GOT3 (cell line): Measurements from ENCODE around the gene COQ8B.
A peak's percentile ranks its signal among the peaks of the same experiment; 100 is the strongest.

ENCODE experiments used
- DNase-seq: peaks from one replicate; lab custom pipeline; 2025; ENCODE audit warnings: mixed read lengths; lab: John Stamatoyannopoulos, UW

The COQ8B gene

DNA sequence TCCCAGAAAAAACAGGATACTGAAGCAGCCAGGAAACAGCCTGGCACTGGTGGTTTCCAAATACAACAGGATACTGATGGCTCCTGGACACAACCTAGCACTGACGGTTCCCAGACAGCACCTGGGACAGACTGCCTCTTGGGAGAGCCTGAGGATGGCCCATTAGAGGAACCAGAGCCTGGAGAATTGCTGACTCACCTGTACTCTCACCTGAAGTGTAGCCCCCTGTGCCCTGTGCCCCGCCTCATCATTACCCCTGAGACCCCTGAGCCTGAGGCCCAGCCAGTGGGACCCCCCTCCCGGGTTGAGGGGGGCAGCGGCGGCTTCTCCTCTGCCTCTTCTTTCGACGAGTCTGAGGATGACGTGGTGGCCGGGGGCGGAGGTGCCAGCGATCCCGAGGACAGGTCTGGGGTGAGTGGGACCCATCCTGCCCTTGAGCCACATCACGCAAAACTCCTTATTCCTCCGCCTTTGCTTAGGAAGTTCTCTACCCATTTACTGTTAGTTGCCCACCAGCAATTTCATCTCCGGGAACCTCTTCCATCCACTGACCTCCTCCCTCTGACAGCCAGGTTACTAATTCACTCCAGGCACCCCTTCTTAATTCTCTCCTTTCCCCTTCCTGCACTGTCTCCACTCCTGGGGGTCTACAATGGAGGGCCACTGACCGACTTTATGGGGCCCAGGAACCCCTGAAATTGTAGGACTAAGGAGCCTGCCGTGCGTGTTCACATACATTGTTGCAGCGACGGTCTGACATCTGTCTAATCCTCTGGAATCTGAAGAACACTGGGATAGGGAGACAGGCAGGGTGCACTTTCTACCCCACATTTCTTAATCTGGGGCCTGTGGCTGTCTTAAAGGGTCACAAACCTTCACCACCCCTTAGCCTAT lies 1.4 kb upstream of the COQ8B start:
- no peak for DNase-seq

DNA sequence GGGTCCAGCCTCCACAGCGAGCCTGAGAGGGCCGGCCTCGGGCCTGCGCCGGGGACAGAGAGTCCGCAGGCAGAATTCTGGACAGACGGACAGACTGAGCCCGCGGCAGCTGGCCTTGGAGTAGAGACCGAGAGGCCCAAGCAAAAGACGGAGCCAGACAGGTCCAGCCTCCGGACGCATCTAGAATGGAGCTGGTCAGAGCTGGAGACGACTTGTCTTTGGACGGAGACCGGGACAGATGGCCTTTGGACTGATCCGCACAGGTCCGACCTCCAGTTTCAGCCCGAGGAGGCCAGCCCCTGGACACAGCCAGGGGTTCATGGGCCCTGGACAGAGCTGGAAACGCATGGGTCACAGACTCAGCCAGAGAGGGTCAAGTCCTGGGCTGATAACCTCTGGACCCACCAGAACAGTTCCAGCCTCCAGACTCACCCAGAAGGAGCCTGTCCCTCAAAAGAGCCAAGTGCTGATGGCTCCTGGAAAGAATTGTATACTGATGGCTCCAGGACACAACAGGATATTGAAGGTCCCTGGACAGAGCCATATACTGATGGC lies 716 bp upstream of the COQ8B start:
- no peak for DNase-seq

DNA sequence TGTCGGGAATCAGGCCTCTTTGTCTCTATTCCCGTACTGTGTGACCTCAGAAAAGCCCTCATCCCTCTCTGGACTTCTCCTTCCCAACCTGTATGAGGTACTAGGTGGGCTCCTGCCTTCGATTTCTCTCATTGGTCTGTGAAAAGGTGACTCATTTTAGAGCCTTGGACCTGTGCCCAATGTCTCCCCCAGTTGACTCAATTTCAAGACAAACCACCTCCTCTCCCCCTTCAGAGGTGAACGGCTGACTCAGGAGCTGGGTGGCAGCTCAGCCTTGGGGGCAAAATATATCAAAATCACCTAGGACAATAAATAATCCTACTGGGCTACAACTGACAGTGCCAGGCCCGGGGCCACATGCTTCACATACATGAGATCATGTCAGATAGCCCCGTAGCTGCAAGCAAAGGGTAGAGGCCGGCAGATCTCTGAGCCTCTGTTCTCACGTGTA lies 630 bp downstream of the COQ8B start:
- DNase-seq = no peak

DNA sequence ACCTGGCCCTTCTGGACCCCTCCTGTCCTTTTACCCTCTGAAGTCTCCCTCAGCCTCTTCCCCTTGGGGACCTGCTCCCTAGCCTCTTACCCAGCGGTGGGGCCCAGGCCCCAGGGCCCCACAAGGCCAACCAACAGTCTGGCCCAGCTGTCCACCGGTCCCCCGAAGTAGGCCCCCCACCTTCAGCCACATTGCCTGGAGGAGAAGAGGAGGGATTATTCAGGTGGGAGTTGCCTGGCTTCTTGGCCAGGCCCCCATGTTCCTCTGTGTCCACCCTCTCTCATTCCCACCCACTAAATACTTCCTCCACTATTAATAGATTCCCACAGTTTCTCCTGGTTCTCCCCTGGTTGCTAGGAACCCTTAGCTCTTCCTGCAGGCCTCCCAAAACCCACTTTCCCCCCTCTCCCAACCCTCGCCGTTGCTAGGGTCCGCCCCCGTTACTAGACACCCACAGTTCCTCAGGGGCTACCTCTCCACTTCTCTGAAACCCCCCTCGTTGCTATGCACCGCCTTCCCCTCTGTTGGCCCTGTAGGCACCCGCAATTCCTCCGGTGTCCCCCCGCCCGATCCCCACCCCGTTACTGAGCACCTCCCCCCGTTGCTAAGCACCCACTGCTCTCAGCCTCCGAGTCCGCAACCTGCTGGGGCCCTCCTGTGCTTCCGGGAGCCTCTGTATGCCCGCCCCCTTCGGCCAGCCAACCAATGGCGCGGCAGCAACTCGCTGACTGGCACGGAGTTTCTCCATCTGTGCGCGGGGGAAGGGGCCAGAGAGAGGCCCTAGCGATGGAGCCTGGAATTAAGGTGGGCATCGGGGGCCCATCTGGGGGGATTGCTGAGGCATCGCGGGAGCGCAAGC lies 2.0 kb downstream of the COQ8B start:
- peak; percentile 57 for DNase-seq

DNA sequence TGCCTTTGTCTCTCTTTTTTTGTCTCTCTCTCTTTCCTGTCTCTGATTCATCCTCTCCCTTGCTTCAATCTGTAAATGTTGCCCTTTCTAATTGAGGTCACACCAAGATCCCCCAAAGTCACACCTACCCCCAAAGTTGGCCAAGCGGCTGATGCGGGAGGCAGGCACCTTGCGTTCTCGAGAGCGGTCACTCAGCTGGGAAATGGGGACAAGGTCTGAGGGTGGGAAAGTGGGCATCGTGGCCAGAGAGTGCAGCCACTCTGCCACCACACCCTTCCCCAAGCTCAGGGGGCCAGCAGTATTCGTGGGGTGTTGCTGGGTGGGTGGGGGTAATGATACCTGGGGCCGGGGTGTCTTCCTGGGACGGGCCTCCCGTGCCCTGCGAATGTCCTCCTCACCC lies 2.7 kb downstream of the COQ8B start:
- no peak for DNase-seq

DNA sequence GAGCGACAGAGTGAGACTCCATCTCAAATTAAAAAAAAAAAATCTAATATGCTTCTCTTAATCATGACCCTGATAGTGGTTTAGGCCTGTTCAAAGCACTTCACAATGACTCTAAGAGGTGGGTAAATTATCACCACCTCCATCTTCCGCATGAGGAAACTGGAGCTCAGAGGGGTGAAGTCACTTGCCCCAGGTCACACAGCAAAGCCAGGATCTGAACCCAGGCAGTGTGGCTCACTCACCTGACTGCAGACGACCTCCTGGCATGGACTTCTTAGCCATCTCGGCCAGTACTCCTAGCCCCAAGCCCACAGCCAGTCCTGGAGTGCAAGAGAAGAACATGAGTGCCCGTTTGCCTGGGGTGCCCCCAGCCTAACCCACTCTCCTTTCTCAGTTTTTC lies 6.9 kb downstream of the COQ8B start:
- DNase-seq = no peak

DNA sequence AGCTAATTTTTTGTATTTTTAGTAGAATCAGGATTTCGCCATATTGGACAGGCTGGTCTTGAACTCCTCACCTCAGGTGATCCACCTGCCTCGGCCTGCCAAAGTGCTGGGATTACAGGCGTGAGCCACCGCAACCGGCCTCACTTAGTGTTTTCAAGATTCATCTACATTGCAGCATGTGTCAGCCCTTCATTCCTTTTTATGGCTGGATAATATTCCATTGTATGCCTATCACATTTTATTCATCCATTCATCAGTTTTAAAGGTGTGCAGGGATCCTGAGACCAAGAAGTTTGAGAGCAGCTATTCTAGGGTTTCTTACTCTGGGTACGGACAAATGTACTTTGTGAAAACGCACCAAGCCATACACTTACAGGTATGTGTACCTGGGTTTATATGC lies 9.1 kb downstream of the COQ8B start:
- no peak for DNase-seq

DNA sequence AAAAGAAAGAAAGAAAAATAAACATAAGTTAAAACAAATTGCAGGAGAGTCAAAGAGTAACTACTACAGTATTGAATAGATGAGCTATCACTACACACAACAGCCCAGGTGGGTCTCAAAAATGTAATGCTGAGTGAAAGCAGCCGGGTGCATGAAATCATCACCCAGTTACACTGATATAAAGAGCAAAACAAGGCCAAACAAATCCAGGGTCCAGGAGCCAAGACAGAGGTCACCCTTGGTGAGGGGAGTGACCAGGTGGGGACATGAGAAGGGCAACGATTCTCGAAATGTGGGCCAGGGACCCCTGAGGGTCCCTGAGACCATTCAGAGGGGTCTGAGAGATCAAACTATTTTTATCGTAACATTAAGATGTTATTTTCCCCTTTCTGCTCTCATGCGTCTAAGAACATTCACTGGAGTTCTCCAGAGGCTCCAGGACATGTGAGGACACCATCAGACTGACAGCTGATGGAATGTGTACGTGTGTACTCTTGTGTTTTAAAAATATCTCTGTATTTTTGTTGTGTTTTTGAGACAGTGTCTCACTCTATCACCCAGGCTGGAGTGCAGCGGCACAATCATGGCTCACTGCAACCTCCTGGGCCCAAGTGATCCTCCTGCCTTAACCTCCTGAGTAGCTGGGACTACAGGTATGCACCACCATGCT lies 10.6 kb downstream of the COQ8B start:
- no peak for DNase-seq

DNA sequence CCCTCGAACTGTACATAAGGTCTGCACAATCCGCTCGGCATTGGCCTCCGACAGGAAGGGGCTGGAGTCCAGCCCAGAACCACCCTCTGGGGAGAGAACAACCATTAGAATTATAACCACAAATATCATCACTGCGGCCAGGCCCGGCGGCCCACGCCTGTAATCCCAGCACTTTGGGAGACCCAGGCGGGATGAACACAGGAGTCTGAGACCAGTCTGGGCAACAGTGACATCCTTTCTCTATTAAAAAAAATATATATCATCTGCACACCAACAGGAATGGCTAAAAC lies 11.4 kb downstream of the COQ8B start:
- no peak for DNase-seq

DNA sequence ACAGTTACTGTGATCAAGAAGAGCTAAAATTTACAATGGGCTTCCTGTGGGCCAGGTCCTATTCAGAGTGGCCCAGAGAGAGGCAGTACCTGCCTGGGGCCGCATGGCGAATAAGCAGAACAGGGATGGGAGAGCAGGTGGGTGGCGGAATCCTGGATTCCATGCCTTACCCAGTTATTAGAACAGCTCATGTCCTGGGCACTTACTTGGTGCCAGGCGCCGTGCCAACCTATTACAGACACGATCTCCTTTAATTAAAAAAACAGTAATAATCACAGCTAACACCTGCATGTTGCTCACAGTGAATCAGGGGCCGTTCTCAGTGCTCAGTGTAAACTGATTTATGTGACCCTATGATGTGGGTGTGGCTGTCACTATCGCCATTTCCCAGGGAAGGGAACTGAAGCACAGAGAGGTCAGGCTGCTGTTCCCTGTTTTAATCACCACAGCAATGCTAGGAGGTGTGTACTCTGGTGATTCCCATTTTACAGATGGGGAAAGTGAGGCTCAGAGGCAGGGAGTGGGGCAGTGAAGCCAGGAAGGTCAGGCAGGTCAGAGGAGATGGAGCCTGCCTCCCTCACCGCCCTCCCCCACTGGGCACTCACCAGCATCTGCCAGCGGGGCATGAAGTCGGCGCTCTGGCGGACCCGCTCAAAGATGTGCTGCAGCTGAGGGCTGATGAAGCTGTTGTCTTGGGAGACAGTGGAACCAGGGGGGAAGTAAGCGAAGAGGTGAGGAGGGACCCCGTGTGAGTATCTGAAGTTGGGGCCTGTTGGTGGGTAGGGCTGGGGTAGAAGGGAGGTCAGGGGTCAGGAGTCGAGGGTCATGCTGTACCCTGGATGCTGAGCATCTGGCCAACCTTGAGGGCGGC lies 12.0 kb downstream of the COQ8B start:
- no peak for DNase-seq

DNA sequence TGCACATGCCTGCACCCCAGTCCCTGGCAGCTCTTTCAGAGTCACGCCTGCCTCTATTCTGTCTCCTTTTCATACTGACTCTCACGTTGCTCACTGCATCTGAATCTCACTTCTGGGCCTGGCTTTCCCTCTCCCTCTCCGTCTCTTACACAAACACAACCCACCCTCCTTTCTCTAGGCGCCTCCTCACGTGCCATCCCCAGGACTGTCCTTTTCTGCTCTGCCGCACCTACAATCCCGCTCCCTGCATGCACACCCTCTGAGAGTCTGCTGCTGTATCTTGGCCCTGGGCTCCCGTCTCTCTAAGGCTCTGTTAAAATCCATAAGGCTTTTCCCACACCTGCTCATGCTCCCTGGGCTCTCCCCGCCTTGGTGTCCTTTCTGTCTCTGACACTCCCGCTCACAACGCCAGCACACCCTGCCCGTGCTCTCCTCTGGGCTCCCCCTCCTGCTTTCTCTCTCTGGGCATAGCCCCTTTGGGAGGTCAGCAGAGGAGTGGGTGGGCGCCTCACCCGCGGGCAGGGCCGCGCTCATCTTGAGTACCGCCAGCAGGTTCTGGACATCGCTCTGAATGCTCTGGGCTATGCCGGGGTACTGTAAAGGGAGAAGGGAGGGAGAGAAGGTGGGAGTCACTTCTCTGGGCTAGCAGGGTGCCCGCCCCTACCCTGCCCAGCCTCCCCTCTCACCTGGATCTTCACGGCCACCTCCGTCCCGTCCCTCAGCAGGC lies 13.5 kb downstream of the COQ8B start:
- DNase-seq = no peak

DNA sequence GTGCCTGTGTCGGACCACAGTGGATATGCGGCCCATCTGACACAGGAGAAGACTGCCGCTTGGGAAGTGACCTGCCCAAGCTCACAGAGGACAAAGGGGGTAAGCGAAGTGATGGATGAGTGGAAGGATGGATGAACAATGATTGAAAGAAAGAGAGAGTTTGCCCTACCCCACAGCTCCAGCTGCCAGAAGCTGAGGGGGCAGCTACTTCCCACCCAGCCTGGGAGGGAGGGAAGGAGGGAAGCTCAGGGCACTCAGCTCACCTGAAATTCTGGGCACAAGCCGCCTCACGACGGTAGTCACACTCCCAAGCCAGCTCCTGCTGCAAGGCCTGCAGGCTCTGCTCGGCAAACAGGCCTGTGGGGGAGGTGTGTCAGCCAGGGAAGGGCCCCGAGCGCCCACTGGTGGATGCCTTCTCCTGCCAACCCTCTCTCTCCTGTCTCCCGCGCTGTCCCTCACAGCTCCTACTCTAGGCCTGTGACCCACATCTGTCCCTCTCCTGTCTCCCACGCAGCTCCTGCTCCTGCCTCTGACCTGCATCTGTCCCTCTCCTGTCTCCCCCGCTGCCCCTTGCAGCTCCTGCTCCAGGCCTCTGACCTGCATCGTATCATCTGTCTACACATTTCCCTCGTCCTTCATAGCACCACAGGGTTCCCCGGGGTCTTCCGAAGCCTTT lies 14.2 kb downstream of the COQ8B start:
- no peak for DNase-seq

DNA sequence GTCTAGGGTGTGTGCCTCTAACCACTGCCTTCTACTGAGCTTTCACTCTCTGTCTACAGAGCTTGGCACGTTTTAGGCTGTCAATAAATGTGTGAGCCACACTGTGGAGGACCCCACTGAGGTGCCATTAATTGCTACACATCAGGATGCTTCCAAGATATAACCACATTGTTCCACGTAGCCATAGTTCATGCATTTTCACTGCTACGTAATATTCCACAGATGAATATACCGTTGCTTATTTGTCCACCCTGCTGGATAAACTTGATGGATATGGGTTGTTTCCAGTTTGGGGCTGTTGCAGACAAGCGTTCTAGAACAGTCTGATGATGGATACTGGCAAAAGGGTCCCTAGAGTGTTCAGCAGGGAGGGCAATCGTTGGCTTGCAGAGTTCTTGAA lies 14.9 kb downstream of the COQ8B start:
- DNase-seq = no peak

DNA sequence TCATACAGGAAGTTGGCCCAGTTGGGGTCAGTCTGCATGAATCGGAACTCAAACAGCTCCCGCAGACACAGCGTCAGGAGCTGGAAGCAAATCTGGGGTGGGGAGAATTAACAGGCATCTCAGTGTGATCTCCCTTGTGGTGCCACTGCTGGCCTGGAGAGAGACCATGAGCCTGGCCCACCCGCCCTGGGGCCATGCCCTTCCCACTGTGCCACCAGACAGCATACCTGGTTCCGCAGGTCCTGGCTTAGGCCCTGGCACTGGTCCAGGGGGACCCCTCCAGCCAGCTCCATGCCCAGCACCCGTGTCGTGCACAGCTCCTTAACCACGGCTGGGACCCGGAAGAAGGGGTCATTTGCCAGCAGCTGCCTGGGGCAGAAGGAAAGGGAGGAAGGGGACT lies 16.6 kb downstream of the COQ8B start:
- DNase-seq = no peak

DNA sequence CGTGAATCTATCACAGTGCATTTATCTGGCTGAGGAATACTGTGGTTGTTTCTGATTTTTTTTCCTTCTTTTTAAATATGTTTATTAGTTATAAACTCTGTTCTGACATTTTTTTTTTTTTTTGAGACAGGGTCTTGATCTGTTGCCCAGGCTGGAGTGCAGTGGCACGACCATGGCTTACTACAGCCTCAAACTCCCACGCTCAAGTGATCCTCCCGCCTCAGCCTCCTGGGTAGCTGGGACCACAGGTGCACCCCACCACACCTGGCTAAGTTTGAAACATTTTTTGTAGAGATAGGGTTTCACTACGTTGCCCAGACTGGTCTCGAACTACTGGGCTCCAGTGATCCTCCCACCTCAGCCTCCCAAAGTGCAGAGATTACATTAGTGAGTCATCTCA lies 19.7 kb downstream of the COQ8B start:
- DNase-seq = no peak

DNA sequence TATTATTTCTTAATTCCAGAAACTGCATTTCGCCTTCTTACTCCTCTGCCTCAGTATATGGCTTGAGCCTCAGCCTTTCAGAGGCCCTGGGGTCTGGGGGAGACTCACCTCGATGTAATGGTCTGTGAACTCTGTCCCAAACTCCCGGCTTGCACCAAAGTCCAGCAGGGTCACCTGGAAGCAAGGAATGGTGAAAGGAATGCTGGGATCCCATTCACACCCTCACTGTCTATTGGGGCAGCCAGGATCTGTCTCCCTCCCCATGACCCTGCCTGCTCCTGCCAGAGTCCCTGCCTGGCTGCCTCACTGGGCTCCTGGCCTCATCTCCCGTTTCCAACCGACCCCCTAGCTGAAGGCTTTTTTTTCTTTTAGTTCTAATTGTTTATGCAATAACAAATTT lies 20.8 kb downstream of the COQ8B start:
- DNase-seq = no peak

DNA sequence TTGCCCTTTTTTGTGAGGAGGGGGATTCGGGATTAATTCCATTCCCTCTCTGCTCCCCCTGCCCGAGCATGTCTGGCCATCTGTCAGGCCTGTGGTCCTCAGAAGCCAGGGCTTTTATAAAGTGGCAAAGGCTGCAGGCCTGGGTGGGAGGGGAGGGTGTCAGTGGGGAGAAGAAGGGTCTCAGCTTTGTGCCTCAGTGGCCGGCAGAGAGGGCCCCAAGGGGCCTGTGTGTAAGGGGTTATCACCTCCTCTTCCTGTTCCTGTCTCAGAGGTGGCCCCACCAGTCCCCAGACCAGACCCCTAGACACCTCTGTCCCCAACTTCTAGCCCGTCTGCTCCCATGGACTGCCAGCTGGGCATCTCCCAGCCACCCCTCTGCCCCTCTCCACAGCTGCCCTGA lies 22.8 kb downstream of the COQ8B start:
- DNase-seq = no peak

DNA sequence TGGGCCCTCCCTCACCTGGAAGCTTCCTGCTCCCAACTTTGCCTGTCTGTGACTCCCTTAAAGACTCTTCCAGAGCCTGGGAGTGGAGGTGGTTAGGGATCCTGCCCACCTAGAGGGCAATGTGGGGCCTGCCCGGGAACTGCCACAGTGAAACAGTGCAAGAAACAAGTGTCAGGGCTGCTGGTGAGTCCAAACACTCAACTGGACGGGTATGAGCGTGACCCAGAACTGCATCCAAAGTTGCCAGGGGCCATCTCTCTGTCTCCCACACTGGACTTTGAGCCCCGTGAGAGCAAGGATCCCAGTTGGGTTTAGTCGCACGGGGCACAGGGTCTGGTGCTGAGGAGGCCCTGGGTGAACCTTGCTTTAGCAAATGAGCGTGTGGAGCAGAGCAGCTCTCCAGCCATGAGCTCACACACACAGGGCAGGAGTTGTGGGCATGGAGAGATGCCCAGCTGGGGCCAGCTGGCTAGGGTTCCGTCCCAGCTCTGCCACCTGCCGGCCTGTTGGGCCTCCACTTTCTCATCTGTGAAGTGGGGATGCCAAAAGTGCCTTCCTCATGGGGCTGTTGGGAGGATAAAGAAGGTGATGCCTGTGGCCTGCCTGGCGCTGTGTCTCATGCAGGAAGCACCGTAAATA lies 23.4 kb downstream of the COQ8B start:
- DNase-seq = no peak

DNA sequence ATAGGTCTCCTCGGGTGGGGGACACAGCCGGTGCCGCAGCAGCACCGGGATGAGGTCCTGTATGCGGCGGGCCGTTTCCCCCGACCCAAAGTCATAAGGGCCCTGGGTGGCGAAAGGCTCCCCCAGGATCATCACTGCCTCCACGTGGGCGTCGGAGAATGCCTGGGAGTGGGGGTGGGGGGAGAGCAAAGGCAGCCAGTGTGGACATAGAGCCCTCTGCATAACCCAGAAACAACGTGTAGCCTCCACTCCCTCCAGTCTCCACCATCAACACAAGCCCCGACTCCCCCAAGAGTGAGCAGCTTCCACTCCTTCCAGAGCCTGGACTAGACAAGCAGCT lies 24.5 kb downstream of the COQ8B start:
- DNase-seq = no peak
